HUES48 (cell line): ENCODE results near the gene OR51B2.

Source experiments
- H3K27ac ChIP-seq: one replicate; pipeline ENCODE4 v1.7.0; 2013; ENCODE audit warnings: low read depth, low read length, inconsistent platforms
- H3K27me3 ChIP-seq: 2 replicates; pipeline ENCODE4 v1.6.1; 2013; ENCODE audit warnings: mild to moderate bottlenecking, low read length; ENCODE audit not compliant: control insufficient read depth, insufficient read depth
- H3K36me3 ChIP-seq: 2 replicates; pipeline ENCODE4 v1.6.1; 2013; ENCODE audit warnings: low read length; ENCODE audit not compliant: control insufficient read depth, insufficient read depth
- H3K4me1 ChIP-seq: 2 replicates; pipeline ENCODE4 v1.6.1; 2013; ENCODE audit warnings: mild to moderate bottlenecking, low read length; ENCODE audit not compliant: control insufficient read depth, insufficient read depth
- H3K4me3 ChIP-seq: 2 replicates; pipeline ENCODE4 v1.5.1; 2013; ENCODE audit warnings: mild to moderate bottlenecking, low read depth, low read length
- H3K9ac ChIP-seq: 2 replicates; pipeline ENCODE4 v1.6.1; 2013; ENCODE audit warnings: mild to moderate bottlenecking, low read depth, low read length, moderate library complexity
- H3K9me3 ChIP-seq: 2 replicates; pipeline ENCODE4 v1.6.1; 2013; ENCODE audit warnings: low read length; ENCODE audit not compliant: control insufficient read depth, insufficient read depth

Gene OR51B2

DNA sequence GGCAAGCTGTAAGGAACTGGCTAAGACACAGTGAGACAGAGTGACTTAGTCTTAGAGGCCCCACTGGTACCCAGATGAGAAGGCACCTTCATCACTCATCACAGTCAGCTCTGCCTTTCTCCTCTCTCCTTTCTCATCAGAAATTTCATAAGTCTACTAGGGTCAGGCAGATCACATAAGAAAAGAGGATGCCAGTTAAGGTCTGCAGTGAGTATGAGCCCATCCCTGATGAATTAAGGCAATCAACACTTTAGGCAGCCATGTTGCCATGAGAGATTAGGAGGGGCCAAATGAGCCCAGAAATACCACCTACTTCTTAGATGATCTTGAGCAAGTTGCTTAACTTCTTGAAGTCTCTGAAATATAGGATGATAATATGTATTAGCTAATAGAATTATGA, 42.5 kb downstream of the OR51B2 start:
- Histone ChIP-seq H3K9me3 (no peaks in the 10 kb centered on the region), H3K9ac (no peak overlapping the region), H3K4me1 (peaks cover 4% of the 10 kb centered on the region; the same call in 1 of the 2 replicates), H3K27ac (no peak overlapping the region), H3K27me3 (no peaks in the 10 kb centered on the region), H3K4me3 (no peak overlapping the region), H3K36me3 (no peaks in the 10 kb centered on the region)

DNA sequence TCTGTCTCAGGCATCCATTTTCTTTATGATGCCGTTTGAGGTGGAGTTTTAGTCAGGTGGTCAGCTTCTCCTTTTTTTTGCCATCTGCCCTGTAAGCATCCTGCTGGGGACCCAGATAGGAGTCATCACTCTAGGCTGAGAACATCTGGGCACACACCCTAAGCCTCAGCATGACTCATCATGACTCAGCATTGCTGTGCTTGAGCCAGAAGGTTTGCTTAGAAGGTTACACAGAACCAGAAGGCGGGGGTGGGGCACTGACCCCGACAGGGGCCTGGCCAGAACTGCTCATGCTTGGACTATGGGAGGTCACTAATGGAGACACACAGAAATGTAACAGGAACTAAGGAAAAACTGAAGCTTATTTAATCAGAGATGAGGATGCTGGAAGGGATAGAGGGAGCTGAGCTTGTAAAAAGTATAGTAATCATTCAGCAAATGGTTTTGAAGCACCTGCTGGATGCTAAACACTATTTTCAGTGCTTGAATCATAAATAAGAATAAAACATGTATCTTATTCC, 43.5 kb downstream of the OR51B2 start:
- no peak overlapping the region for H3K4me3 ChIP-seq
- no peaks in the 10 kb centered on the region for H3K27me3 ChIP-seq
- H3K4me1 ChIP-seq, result peaks cover 4% of the 10 kb centered on the region; the same call in 1 of the 2 replicates
- no peaks in the 10 kb centered on the region for H3K36me3 ChIP-seq
- H3K27ac ChIP-seq, result no peak overlapping the region
- no peaks in the 10 kb centered on the region for H3K9me3 ChIP-seq
- H3K9ac ChIP-seq, result no peak overlapping the region

DNA sequence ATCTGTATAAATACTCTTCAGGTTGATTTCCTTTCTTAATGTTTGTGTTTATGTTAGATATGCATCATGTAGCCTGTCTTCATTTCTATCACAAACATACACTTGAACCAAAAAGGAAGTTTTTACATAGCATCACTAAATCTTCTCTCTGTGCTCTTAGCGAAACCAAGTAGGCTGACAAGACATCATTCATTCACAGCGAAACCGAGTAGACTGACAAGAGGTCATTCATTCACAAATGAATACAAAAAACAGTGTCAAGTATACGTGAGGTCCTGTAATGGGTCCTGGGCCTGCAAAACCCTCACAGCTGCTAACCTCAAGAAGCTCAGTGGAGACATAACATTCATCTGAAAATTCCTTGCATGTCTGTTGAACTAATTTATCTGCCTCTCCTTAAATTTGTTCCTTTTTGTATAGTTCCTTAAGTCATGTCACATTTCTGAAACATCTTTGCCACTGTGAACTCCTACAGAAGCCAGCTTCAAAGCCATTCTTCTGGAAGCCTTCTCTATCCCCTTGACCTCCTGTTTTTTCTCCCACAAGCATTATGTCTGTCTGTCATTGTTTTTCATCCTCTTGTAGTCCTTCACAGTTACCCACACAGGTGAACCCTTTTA, 44.5 kb downstream of the OR51B2 start:
- H3K4me1 ChIP-seq, result peaks cover 7% of the 10 kb centered on the region
- H3K36me3 ChIP-seq, result no peaks in the 10 kb centered on the region
- H3K4me3 ChIP-seq, result no peak overlapping the region
- no peaks in the 10 kb centered on the region for H3K9me3 ChIP-seq
- H3K9ac ChIP-seq, result no peak overlapping the region
- H3K27me3 ChIP-seq, result no peaks in the 10 kb centered on the region
- no peak overlapping the region for H3K27ac ChIP-seq

DNA sequence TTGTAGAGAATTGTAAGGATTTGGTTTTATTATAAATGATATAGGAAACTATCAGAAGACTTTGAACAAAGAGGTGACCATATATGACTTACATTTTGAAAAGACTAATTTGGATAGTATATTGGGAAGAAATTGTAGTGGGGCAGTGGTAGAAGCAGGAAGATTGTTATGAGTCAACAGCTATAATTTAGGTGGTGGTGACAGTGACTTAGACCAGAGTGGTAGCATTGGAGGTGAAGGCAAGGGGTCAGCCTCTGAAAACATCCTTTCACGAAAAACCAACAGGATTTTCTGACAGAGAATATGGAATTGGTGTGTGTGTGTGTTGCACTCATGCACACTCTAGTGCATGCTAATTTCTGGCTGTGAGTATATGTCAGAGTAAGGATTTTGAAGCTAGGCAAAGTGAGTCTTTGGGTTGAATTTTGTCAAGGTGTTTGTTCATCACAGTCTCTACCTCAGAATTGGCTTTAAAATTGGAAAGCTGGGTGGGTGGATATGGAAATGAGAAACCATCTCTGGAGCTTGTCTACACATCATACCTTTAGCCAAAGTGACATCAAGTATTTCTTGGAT, 46.2 kb downstream of the OR51B2 start:
- H3K4me1 ChIP-seq, result peaks cover 13% of the 10 kb centered on the region
- H3K4me3 ChIP-seq, result no peak overlapping the region
- H3K9ac ChIP-seq, result no peak overlapping the region

DNA sequence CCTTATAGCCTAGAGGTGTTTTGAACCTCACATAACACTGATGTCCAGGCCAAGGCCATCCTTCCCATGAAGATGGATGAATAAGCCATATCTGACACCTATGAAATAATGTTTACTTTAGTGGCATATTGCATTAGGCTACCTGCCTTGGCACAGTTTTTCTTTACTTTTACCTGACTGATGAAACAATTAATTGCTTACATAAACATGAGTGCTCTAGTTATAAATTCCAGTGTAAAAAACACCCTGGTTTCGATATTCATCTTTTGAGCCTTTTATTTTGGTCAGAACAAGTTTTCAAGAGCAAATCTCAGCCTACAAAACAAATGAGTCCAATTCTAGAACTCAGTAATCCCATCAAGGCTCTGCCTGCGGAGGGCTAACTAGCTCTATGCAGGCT, 47.4 kb downstream of the OR51B2 start:
- Histone ChIP-seq H3K9ac (no peak overlapping the region), H3K9me3 (no peaks in the 10 kb centered on the region), H3K36me3 (no peaks in the 10 kb centered on the region), H3K4me3 (no peak overlapping the region), H3K27ac (no peak overlapping the region), H3K4me1 (peaks cover 13% of the 10 kb centered on the region), H3K27me3 (no peaks in the 10 kb centered on the region)

More for the DNA sequence above, 46.2 kb downstream of the OR51B2 start:
- H3K27me3 ChIP-seq, result no peaks in the 10 kb centered on the region
- H3K9me3 ChIP-seq, result no peaks in the 10 kb centered on the region
- H3K36me3 ChIP-seq, result no peaks in the 10 kb centered on the region
- H3K27ac ChIP-seq, result no peak overlapping the region

DNA sequence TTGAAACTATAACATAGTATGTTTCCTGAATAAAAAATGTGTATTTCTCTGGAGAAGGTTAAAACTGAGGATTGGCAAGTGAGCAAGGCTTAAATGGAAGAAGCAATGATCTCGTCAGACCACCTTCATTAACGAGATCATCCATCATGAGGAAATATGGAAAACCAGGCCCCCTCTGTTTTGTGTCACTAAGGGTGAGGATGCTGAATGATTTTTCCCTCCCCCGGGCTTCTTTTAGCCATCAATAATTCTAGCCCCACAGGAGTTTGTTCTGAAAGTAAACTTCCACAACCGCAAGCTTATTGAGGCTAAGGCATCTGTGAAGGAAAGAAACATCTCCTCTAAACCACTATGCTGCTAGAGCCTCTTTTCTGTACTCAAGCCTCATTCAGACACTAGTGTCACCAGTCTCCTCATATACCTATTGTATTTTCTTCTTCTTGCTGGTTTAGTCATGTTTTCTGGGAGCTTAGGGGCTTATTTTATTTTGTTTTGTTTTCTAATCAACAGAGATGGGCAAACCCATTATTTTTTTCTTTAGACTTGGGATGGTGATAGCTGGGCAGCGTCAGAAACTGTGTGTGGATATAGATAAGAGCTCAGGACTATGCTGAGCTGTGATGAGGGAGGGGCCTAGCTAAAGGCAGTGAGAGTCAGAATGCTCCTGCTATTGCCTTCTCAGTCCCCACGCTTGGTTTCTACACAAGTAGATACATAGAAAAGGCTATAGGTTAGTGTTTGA, 48.6 kb downstream of the OR51B2 start:
- no peak overlapping the region for H3K9ac ChIP-seq
- H3K36me3 ChIP-seq, result no peaks in the 10 kb centered on the region

DNA sequence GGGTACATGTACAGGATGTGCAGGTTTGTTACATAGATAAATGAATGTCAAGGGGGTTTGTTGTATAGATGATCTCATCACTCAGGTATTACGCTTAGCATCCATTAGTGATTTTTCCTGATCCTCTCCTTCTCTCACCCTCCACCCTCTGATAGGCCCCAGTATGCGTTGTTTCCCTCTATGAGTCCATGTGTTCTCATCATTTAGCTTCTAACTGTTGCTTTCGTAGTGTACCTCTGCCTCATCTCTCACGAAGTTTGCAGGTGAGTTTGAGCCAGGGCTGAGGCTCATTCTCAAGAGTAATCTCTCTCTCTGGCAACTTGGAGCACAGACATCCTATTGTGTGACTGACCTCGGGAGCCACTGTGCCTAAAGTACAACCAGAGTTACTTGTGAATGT, 49.7 kb downstream of the OR51B2 start:
- Histone ChIP-seq H3K4me1 (peaks cover 9% of the 10 kb centered on the region; the same call in 1 of the 2 replicates), H3K9me3 (no peaks in the 10 kb centered on the region), H3K36me3 (no peaks in the 10 kb centered on the region), H3K4me3 (no peak overlapping the region), H3K27ac (no peak overlapping the region), H3K9ac (no peak overlapping the region), H3K27me3 (no peaks in the 10 kb centered on the region)

More for the DNA sequence above, 48.6 kb downstream of the OR51B2 start:
- Histone ChIP-seq H3K27ac (no peak overlapping the region), H3K27me3 (no peaks in the 10 kb centered on the region), H3K4me3 (no peak overlapping the region), H3K9me3 (no peaks in the 10 kb centered on the region), H3K4me1 (peaks cover 9% of the 10 kb centered on the region)
